HT1080 (cell line): ENCODE results near the gene TUG1. TPM values are rescaled to one million over a fixed set of nuclear protein-coding genes. Genes with fewer than 3 reads are reported as not detected.
A peak's percentile ranks its signal among the peaks of the same experiment; 100 is the strongest.

Source experiments
- DNase-seq: peaks from one replicate; pipeline ENCODE4 v3.0.0-alpha.2; 2015; ENCODE audit warnings: low read depth
- small RNA-seq: library from RNA; depleted of rRNA; stranded (forward); fragments of <200 nt; gene quantifications from one replicate; pipeline ENCODE3, GENCODE V24; 2014
- total RNA-seq: library from RNA; depleted of rRNA; stranded (reverse); fragments of >200 nt; shearing (Covaris generic); gene quantifications from 2 replicates; pipeline ENCODE4 v1.2.3, GENCODE V29; 2014; rRNA removed

TUG1 gene
- total RNA-seq, 1 experiment from 2014 or later = 40.4 TPM

DNA sequence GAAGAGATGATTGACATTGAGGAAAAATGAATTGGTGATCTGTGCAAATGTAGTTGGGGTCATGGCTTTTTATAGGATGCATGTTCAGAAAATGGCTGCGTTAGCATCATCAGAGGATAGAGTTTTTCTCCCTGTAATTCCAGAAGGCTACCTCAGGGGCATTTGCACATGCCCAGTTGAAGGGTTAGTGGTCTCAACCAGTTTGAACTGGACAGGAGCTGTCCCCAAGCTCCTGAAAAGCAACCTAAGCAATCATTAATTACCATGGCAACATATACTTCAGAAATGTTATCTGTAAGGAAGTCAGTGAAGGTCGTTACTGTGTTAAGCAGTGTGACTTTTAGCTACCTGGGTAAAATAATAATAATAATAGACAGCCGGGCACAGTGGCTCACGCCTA, 29.3 kb downstream of the TUG1 start:
- peak; percentile 7 for DNase-seq

DNA sequence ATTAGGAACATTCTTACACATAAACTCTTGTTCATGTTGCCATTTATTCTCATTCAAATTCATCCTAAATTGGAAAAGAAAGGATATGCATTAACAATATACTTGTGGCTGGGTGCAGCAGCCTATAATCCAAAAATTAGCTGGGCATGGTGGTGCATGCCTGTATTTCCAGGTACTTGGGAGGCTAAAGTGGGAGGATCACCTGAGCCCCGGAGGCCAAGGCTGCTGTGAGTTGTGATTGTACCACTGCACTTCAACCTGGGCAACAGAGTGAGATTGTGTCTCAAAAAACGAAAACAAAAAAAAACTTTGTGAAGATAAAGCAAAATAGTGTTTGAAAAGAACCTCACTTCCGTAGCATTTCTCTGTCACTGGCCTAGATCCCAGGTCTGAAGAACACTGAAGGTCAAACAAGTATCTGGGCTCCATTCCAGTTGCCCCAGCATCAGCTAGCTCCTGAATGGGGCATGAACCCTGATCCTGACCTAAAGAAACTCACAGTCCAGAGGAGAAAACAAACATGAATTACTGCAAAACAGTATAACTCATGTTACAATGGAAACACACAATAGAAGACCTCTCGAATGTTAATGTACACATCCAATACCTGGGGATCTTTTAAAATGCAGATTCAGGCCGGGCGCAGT, 32.2 kb downstream of the TUG1 start:
- DNase-seq = no peak

DNA sequence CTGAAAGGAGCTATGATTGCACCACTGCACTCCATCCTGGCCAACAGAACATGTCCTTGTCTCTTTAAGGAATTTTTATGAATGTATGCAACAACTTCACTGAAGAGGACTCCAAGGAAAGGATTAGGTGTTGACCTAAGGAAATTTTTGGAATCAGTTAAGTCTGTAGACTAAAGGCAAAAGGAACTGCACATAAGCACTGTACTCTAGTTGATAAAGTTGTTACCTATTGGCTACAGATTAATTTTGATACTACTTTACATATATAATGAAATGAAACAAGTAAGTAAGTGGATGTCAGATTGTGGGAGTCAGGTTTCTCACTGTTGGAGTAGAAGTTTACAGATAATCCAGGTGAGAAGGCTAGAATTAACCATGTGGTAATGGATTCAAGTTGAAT, 36.5 kb downstream of the TUG1 start:
- no peak for DNase-seq

DNA sequence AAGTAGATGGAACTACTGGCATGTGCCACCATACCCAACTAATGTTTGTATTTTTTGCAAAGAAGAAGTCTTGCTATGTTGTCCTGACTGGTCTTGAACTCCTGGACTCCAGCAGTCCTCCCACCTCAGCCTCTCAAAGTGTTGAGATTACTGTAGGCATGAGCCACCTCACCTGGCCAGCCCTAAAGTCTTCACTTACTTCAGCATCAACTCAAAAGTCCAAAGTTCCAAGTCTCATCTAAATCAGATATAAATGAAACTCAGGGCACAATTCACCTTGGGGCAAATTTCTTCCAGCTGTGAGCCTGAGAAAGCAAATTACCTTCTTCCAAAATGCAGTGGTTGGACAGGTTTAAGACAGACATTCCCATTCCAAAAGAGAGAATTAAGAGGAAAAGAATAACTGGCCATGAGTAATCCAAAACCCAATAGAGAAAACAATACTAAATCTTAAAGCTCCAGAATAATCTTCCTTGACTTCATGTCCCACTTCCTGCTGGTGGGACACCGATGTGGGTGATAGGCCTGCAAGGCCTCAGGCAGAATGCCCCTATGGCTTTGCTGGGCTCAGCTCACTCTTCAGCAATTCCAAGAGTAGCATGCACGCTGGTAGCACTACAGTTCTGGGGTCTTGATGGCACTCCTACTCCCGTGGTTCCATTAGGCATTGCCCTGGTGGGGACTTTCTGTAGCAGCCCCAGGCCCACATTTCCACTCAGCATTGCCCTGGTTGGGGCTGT, 50.3 kb downstream of the TUG1 start:
- DNase-seq = no peak

GRCh38 chr22:31020334-31020733, 51.3 kb downstream of the TUG1 start:
- DNase-seq = no peak

DNA sequence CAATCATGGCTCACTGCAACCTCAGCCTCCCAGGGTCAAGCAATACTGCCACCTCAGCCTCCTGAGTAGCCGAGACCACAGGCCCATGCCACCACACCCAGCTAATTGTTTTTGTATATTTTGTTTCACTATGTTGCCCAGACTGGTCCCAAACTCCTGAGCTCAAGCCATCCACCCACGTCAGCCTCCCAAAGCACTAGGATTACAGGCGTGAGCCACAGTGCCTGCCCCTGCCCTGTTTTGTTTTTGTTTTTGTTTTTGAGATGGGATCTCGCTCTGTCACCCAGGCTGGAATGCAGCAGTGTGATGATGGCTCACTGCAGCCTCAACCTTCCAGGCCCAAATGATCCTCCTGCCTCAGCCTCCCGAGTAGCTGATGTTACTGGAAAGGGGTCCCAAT, 53.5 kb downstream of the TUG1 start:
- no peak for DNase-seq

Small RNAs within 50 kb of the gene (small RNA-seq; reads per million reads assigned to genes)
- gene RF01892 = not detected

Other genes with a start within 250 kb of the TUG1 start
- gene MORC2, start 491 bp upstream of the TUG1 start, total RNA-seq = 24.8 and 27.4 TPM in 2 replicates
- 96.3 and 116 TPM in 2 replicates for gene SMTN, start 112.1 kb downstream of the TUG1 start, total RNA-seq
- gene SELENOM, start 138.3 kb downstream of the TUG1 start, total RNA-seq = 11.0 and 15.9 TPM in 2 replicates
- gene INPP5J, start 153.7 kb downstream of the TUG1 start, total RNA-seq = 0.23 and 0.88 TPM in 2 replicates
- 0.17 and 0.37 TPM in 2 replicates for gene PLA2G3, start 171.2 kb downstream of the TUG1 start, total RNA-seq
- gene RNF185, start 190.9 kb downstream of the TUG1 start, total RNA-seq = 18.5 and 20.4 TPM in 2 replicates
- 18.7 and 19.9 TPM in 2 replicates for gene LIMK2, start 243.0 kb downstream of the TUG1 start, total RNA-seq